ENCODE results near the gene NQO2. TPM values are rescaled to one million over a fixed set of nuclear protein-coding genes. Genes with fewer than 3 reads are reported as not detected.
"Not testable (repeated sequence)": the region's sequence is repeated elsewhere in the genome, so short reads cannot be mapped to it uniquely, and the experiment has no call there.

NQO2 gene
- total RNA-seq, 1 donor from 2014 or later = 45.8 TPM

GRCh38 chr6:3041147-3041546, 41.5 kb downstream of the NQO2 start:
- Mint-ChIP-seq H3K27ac (peak overlapping the region; percentile 69), H3K9me3 (ENCODE audit: low read depth) (peaks cover under 1% of the 10 kb centered on the region), H3K4me1 (ENCODE audit: low read depth) (peaks cover 25% of the 10 kb centered on the region), H3K4me3 (ENCODE audit: low read depth) (no peak overlapping the region), H3K27me3 (no peaks in the 10 kb centered on the region), H3K36me3 (ENCODE audit: insufficient read depth) (no peaks in the 10 kb centered on the region)
- TF ChIP-seq, protein P1, sequence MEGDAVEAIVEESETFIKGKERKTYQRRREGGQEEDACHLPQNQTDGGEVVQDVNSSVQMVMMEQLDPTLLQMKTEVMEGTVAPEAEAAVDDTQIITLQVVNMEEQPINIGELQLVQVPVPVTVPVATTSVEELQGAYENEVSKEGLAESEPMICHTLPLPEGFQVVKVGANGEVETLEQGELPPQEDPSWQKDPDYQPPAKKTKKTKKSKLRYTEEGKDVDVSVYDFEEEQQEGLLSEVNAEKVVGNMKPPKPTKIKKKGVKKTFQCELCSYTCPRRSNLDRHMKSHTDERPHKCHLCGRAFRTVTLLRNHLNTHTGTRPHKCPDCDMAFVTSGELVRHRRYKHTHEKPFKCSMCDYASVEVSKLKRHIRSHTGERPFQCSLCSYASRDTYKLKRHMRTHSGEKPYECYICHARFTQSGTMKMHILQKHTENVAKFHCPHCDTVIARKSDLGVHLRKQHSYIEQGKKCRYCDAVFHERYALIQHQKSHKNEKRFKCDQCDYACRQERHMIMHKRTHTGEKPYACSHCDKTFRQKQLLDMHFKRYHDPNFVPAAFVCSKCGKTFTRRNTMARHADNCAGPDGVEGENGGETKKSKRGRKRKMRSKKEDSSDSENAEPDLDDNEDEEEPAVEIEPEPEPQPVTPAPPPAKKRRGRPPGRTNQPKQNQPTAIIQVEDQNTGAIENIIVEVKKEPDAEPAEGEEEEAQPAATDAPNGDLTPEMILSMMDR (IDR thresholded peaks at IDR 0.05; ENCODE audit: unreplicated experiment) = no peak
- no peak for DNase-seq (ENCODE audit: low spot score, unreplicated experiment)

- no peak for DNase-seq (ENCODE audit: low spot score, unreplicated experiment)
- H3K36me3 Mint-ChIP-seq (ENCODE audit: insufficient read depth) = no peaks in the 10 kb centered on the region
- TF ChIP-seq, protein P1 (IDR thresholded peaks at IDR 0.05; ENCODE audit: unreplicated experiment) = no peak
- peaks cover 24% of the 10 kb centered on the region for H3K4me1 Mint-ChIP-seq (ENCODE audit: low read depth)
- peak overlapping the region; percentile 69 for H3K27ac Mint-ChIP-seq
- H3K27me3 Mint-ChIP-seq = no peaks in the 10 kb centered on the region
- no peaks in the 10 kb centered on the region for H3K9me3 Mint-ChIP-seq (ENCODE audit: low read depth)
- H3K4me3 Mint-ChIP-seq (ENCODE audit: low read depth) = no peak overlapping the region
Measured at GRCh38 chr6:3041606-3042005, 41.9 kb downstream of the NQO2 start.

DNA sequence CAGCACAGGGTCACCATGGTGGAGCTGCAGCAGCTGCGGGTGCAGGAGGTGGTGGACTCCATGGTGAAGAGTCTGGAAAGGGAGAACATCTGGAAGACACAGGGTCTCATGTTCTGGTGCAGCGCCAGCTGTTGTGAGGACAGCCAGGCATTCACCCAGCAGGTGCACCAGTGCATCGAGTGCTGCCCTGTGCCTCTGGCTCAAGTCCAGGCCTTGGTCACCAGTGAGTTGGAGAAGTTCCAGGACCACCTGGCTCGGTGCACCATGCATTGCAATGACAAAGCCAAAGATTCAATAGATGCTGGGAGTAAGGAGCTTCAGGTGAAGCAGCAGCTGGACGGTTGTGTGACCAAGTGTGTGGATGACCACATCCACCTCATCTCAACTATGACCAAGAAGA, 45.7 kb downstream of the NQO2 start:
- no peak overlapping the region for H3K27ac Mint-ChIP-seq
- DNase-seq (ENCODE audit: low spot score, unreplicated experiment) = no peak
- H3K4me3 Mint-ChIP-seq (ENCODE audit: low read depth) = no peak overlapping the region
- H3K36me3 Mint-ChIP-seq (ENCODE audit: insufficient read depth) = no peaks in the 10 kb centered on the region
- H3K4me1 Mint-ChIP-seq (ENCODE audit: low read depth) = peaks cover 14% of the 10 kb centered on the region
- no peaks in the 10 kb centered on the region for H3K9me3 Mint-ChIP-seq (ENCODE audit: low read depth)
- H3K27me3 Mint-ChIP-seq = peaks cover 7% of the 10 kb centered on the region
- TF ChIP-seq, protein P1 (IDR thresholded peaks at IDR 0.05; ENCODE audit: unreplicated experiment) = no peak

- no peaks in the 10 kb centered on the region for H3K9me3 Mint-ChIP-seq (ENCODE audit: low read depth)
- DNase-seq (ENCODE audit: low spot score, unreplicated experiment) = no peak
- H3K36me3 Mint-ChIP-seq (ENCODE audit: insufficient read depth) = no peaks in the 10 kb centered on the region
- no peak overlapping the region for H3K27ac Mint-ChIP-seq
- TF ChIP-seq, protein P1 (IDR thresholded peaks at IDR 0.05; ENCODE audit: unreplicated experiment) = no peak
- peaks cover 14% of the 10 kb centered on the region for H3K4me1 Mint-ChIP-seq (ENCODE audit: low read depth)
- H3K27me3 Mint-ChIP-seq = peaks cover 7% of the 10 kb centered on the region
- no peak overlapping the region for H3K4me3 Mint-ChIP-seq (ENCODE audit: low read depth)
Measured at GRCh38 chr6:3045777-3046176, 46.1 kb downstream of the NQO2 start.

DNA sequence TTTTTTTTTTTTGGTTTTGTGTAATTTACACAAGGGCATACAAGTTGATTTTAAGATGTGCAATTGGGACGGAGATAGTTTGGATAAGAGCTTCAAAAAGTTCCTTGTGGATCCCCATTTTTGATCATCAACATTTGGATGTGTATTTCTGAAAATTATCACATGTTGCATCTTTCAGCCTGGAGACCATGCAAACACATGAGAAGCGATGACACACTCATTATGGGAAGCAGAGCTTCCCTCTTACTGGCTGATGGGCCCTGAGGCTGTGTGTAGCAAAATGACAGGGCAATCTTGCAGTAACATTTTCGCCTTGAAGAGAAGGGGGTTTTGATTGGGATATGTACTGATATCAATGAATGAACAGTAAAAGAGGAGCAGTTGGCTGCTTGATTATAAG, 46.6 kb downstream of the NQO2 start:
- no peak for DNase-seq (ENCODE audit: low spot score, unreplicated experiment)
- H3K9me3 Mint-ChIP-seq (ENCODE audit: low read depth) = no peaks in the 10 kb centered on the region
- H3K4me1 Mint-ChIP-seq (ENCODE audit: low read depth) = peaks cover 10% of the 10 kb centered on the region
- no peaks in the 10 kb centered on the region for H3K36me3 Mint-ChIP-seq (ENCODE audit: insufficient read depth)
- peaks cover 7% of the 10 kb centered on the region for H3K27me3 Mint-ChIP-seq
- no peak overlapping the region for H3K27ac Mint-ChIP-seq
- H3K4me3 Mint-ChIP-seq (ENCODE audit: low read depth) = no peak overlapping the region
- TF ChIP-seq, protein P1 (IDR thresholded peaks at IDR 0.05; ENCODE audit: unreplicated experiment) = no peak

GRCh38 chr6:3048009-3048408, 48.3 kb downstream of the NQO2 start:
- DNase-seq (ENCODE audit: low spot score, unreplicated experiment); H3K27me3 Mint-ChIP-seq; H3K4me3 Mint-ChIP-seq (ENCODE audit: low read depth): not testable (repeated sequence)

More at GRCh38 chr6:3048009-3048408, 48.3 kb downstream of the NQO2 start:
- not testable (repeated sequence) for H3K27ac Mint-ChIP-seq; H3K9me3 Mint-ChIP-seq (ENCODE audit: low read depth); H3K4me1 Mint-ChIP-seq (ENCODE audit: low read depth); H3K36me3 Mint-ChIP-seq (ENCODE audit: insufficient read depth)
